ENCODE results near the gene TMEM11.

GRCh38 chr17:21232033-21232749 is 18.2 kb upstream of the TMEM11 start:
- TF ChIP-seq CTCF (IDR thresholded peaks at IDR 0.05; ENCODE audit: insufficient read depth, low read depth, low read length) (no peak), EZH2 (IDR thresholded peaks at IDR 0.05; ENCODE audit: insufficient read depth, low read length) (no peak)
